OCI-LY1 (cell line): Measurements from ENCODE around the gene MRPL38.

Experiments used
- CTCF ChIP-seq: fragments of 200-600 bp; sonication (generic), shearing (Covaris generic); IDR thresholded peaks from 2 replicates; pipeline ENCODE4 v1.5.1; 2017; ENCODE audit warnings: mild to moderate bottlenecking, antibody characterized with exemption, low read length, moderate library complexity, mixed read lengths
- EZH2 ChIP-seq: fragments of 200-600 bp; sonication (generic), shearing (Covaris generic); IDR thresholded peaks from 2 replicates; pipeline ENCODE4 v1.8.0; 2017; ENCODE audit warnings: borderline replicate concordance, mixed run types, mild to moderate bottlenecking, antibody characterized with exemption, low read length, moderate library complexity, mixed read lengths

GRCh38 chr17:75873587-75874322, 30.9 kb downstream of the MRPL38 start:
- TF ChIP-seq CTCF (no peak), EZH2 (no peak)
